NCI-H510A (cell line): ENCODE results near the gene CBR3.

Experiments used
- DNase-seq: peaks from one replicate; lab custom pipeline; 2025; lab: John Stamatoyannopoulos, UW

The CBR3 gene

GRCh38 chr21:36156339-36156814 lies 21.5 kb downstream of the CBR3 start:
- DNase-seq: peak; percentile 90

GRCh38 chr21:36156815-36157670 lies 22.2 kb downstream of the CBR3 start, which contains the start of gene DOP1B:
DOP1B (plus strand) TSS chr21:36156824; CDS start chr21:36164734, 7,910 bp downstream.
- no peak for DNase-seq

- DNase-seq: no peak
Measured at GRCh38 chr21:36159356-36159921, 24.6 kb downstream of the CBR3 start.

- DNase-seq: no peak
Measured at GRCh38 chr21:36160850-36161178, 25.9 kb downstream of the CBR3 start.

GRCh38 chr21:36162631-36163030 lies 27.8 kb downstream of the CBR3 start:
- no peak for DNase-seq

- DNase-seq: no peak
Measured at GRCh38 chr21:36163750-36164741, 29.2 kb downstream of the CBR3 start.

GRCh38 chr21:36165356-36165755 lies 30.5 kb downstream of the CBR3 start:
- DNase-seq: no peak

- no peak for DNase-seq
Measured at GRCh38 chr21:36166705-36167104, 31.8 kb downstream of the CBR3 start.

- no peak for DNase-seq
Measured at GRCh38 chr21:36167541-36167940, 32.7 kb downstream of the CBR3 start.

GRCh38 chr21:36169470-36170128 lies 34.7 kb downstream of the CBR3 start:
- no peak for DNase-seq

- DNase-seq: no peak
Measured at GRCh38 chr21:36170823-36171222, 35.9 kb downstream of the CBR3 start.

- DNase-seq: no peak
Measured at GRCh38 chr21:36171336-36171735, 36.5 kb downstream of the CBR3 start.

GRCh38 chr21:36171741-36172331 lies 37.0 kb downstream of the CBR3 start:
- DNase-seq: no peak

- DNase-seq: no peak
Measured at GRCh38 chr21:36174780-36175179, 39.9 kb downstream of the CBR3 start.

GRCh38 chr21:36175771-36176565 lies 41.1 kb downstream of the CBR3 start:
- no peak for DNase-seq

GRCh38 chr21:36178349-36178748 lies 43.5 kb downstream of the CBR3 start:
- DNase-seq: no peak

- no peak for DNase-seq
Measured at GRCh38 chr21:36179145-36179544, 44.3 kb downstream of the CBR3 start.

- no peak for DNase-seq
Measured at GRCh38 chr21:36180963-36181362, 46.1 kb downstream of the CBR3 start.

GRCh38 chr21:36183144-36183795 lies 48.4 kb downstream of the CBR3 start:
- DNase-seq: no peak

- no peak for DNase-seq
Measured at GRCh38 chr21:36184545-36184944, 49.7 kb downstream of the CBR3 start.
